ENCODE data around the gene AKR1C2.

GRCh38 chr10:4947039-4947634 is 56.5 kb downstream of the AKR1C2 start:
- TF ChIP-seq SIN3A (IDR thresholded peaks at IDR 0.05; ENCODE audit: borderline replicate concordance, insufficient read depth, low read length) = no peak
- TF ChIP-seq POLR2AphosphoS5 (IDR thresholded peaks at IDR 0.05; ENCODE audit: low read depth, low read length) = no peak
- TF ChIP-seq REST (IDR thresholded peaks at IDR 0.05; ENCODE audit: insufficient read depth in 1 of 2, low read depth in 2 of 2, low read length in 2 of 2) = no peak
